ENCODE data around the gene NMU. TPM values are rescaled to one million over a fixed set of nuclear protein-coding genes. Genes with fewer than 3 reads are reported as not detected.
A peak's percentile ranks its signal among the peaks of the same experiment; 100 is the strongest.

NMU gene
- total and polyA plus RNA-seq, 9 of the 15 experiments (the other 6 are each of a cell fraction or from before 2014, with no cell fraction given) = 73.8 to 846 (median 599) TPM

DNA sequence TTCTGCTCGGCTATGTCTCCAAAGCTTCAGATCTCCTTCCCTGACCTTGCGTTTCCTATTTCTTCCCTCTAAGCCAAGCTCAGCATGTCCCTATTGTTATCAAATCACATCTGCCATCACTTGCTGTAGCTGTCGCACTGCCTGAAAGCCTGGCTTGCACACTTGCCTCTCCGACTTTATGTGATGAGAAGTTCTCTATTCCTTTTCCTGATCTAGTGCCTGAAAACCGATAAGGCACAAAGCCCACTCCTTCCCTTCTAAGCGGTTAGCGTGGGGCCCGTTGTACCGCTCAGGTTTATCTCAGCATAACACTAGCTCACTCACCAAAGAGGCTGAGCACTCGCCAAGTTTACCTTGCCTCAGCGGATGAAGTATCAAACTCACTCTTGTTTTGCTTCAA is 816 bp downstream of the NMU start (continued):
- TF ChIP-seq, protein P1, sequence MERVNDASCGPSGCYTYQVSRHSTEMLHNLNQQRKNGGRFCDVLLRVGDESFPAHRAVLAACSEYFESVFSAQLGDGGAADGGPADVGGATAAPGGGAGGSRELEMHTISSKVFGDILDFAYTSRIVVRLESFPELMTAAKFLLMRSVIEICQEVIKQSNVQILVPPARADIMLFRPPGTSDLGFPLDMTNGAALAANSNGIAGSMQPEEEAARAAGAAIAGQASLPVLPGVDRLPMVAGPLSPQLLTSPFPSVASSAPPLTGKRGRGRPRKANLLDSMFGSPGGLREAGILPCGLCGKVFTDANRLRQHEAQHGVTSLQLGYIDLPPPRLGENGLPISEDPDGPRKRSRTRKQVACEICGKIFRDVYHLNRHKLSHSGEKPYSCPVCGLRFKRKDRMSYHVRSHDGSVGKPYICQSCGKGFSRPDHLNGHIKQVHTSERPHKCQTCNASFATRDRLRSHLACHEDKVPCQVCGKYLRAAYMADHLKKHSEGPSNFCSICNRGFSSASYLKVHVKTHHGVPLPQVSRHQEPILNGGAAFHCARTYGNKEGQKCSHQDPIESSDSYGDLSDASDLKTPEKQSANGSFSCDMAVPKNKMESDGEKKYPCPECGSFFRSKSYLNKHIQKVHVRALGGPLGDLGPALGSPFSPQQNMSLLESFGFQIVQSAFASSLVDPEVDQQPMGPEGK (CRISPR knock-in tag; IDR thresholded peaks at IDR 0.05; ENCODE audit: borderline replicate concordance) = no peak
- no peak for TF ChIP-seq BRF1 (IDR thresholded peaks at IDR 0.05; ENCODE audit: borderline replicate concordance, extremely low read depth, insufficient read length)
- no peak for TF ChIP-seq RBM15 (IDR thresholded peaks at IDR 0.05; ENCODE audit: insufficient read depth, low read length)
- no peak for TF ChIP-seq KLF16 (IDR thresholded peaks at IDR 0.05)
- peak; percentile 72 for TF ChIP-seq HDAC2 (IDR thresholded peaks at IDR 0.05)
- no peak for TF ChIP-seq CREB3L1 (IDR thresholded peaks at IDR 0.05; ENCODE audit: borderline replicate concordance, low read depth)
- TF ChIP-seq, protein P2, sequence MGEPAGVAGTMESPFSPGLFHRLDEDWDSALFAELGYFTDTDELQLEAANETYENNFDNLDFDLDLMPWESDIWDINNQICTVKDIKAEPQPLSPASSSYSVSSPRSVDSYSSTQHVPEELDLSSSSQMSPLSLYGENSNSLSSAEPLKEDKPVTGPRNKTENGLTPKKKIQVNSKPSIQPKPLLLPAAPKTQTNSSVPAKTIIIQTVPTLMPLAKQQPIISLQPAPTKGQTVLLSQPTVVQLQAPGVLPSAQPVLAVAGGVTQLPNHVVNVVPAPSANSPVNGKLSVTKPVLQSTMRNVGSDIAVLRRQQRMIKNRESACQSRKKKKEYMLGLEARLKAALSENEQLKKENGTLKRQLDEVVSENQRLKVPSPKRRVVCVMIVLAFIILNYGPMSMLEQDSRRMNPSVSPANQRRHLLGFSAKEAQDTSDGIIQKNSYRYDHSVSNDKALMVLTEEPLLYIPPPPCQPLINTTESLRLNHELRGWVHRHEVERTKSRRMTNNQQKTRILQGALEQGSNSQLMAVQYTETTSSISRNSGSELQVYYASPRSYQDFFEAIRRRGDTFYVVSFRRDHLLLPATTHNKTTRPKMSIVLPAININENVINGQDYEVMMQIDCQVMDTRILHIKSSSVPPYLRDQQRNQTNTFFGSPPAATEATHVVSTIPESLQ (CRISPR knock-in tag; IDR thresholded peaks at IDR 0.05) = no peak
- no peak for TF ChIP-seq TOE1 (IDR thresholded peaks at IDR 0.05; ENCODE audit: borderline replicate concordance)
- no peak for TF ChIP-seq TOE1 (CRISPR knock-in tag; IDR thresholded peaks at IDR 0.05; ENCODE audit: borderline replicate concordance, low read depth)
- no peak for TF ChIP-seq ZFPM2 (CRISPR knock-in tag; IDR thresholded peaks at IDR 0.05)
- TF ChIP-seq ZNF561 (CRISPR knock-in tag; conservative IDR thresholded peaks at IDR 0.05) = no peak
- no peak for TF ChIP-seq ZNF174 (CRISPR knock-in tag; IDR thresholded peaks at IDR 0.05)
- TF ChIP-seq ZNF263 (CRISPR knock-in tag; IDR thresholded peaks at IDR 0.05; ENCODE audit: borderline replicate concordance) = 0 out of 2 replicates have a peak, but pooled peaks have one; percentile 5

Data from K562 (cell line).